Suprapubic skin (tissue), 4 donors: ENCODE data around the gene PDE4B. TPM values are rescaled to one million over a fixed set of nuclear protein-coding genes. Genes with fewer than 3 reads are reported as not detected.

ENCODE experiments used
- DNase-seq, 2 donors: peaks; one replicate each; pipeline ENCODE4 v3.0.0-alpha.2; 2019; ENCODE audit warnings: low spot score in 2 of 2
- H3K27ac ChIP-seq: fragments of 200-600 bp; sonication (generic); one replicate; pipeline ENCODE4 v1.5.1; 2019
- H3K27me3 ChIP-seq: fragments of 200-600 bp; sonication (generic); one replicate; pipeline ENCODE4 v1.5.1; 2019
- H3K36me3 ChIP-seq: fragments of 200-600 bp; sonication (generic); one replicate; pipeline ENCODE4 v1.5.1; 2019
- H3K4me1 ChIP-seq: fragments of 200-600 bp; sonication (generic); one replicate; pipeline ENCODE4 v1.5.1; 2019
- H3K4me3 ChIP-seq: fragments of 200-600 bp; sonication (generic); one replicate; pipeline ENCODE4 v1.5.1; 2019; ENCODE audit warnings: mild to moderate bottlenecking
- H3K9me3 ChIP-seq: fragments of 200-600 bp; sonication (generic); one replicate; pipeline ENCODE4 v1.5.1; 2019
- CTCF ChIP-seq, 2 donors: fragments of 200-600 bp in 1 of 2; fragments of 450-650 bp in 1 of 2; sonication (generic) in 1 of 2; IDR thresholded peaks; one replicate each; pipeline ENCODE4 v1.5.1; 2016 to 2019; ENCODE audit warnings: antibody characterized with exemption in 2 of 2, mild to moderate bottlenecking in 1 of 2, moderate library complexity in 1 of 2
- EP300 ChIP-seq: sonication (generic); formaldehyde crosslinking; IDR thresholded peaks from one replicate; pipeline ENCODE4 v1.6.1; 2017; ENCODE audit warnings: antibody characterized with exemption
- POLR2A ChIP-seq, 2 donors: fragments of 450-650 bp; IDR thresholded peaks; one replicate each; pipeline ENCODE4 v1.6.1; 2017; ENCODE audit warnings: antibody characterized with exemption in 2 of 2, mild to moderate bottlenecking in 2 of 2, moderate library complexity in 2 of 2
- POLR2AphosphoS5 ChIP-seq, 3 donors: sonication (generic); formaldehyde crosslinking; IDR thresholded peaks; one replicate each; pipeline ENCODE4 v1.6.1; 2017; ENCODE audit warnings: antibody characterized with exemption in 3 of 3
- WGBS: methylation state at CpG from one replicate; pipeline ENCODE4 v1.1.5; 2018; 5-methylcytosine and 5-hydroxymethylcytosine counted together
- total RNA-seq, 4 donors: library from RNA; depleted of rRNA; stranded (reverse); fragments of >200 nt; gene quantifications; one replicate each; pipeline ENCODE4 v1.1.0, GENCODE V29; 2016

PDE4B gene
- total RNA-seq, 4 donors from 2014 or later: 14.2 to 27.6 (median 16.7) TPM

DNA sequence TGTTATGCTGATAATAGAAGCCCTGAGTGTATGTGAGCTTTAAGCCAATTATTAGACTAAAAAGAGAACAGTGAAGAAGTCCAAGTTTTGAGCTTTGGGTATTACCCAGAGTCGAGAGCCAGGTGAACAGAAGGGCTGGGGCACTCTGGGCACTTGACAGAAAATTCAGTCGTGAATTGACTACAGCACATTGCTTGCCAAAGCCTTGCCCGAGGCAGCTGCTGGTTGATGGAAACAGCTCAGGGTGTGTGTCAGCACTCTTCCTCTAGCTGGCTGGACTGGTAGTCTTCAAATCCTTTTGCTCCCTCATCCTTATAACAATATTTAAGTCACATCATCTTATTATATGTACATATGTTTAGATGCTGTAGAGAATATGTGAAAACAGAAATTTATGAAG is 21.3 kb downstream of the PDE4B start:
- Histone ChIP-seq H3K27ac (no peak overlapping the region), H3K4me3 (no peak overlapping the region), H3K27me3 (no peaks in the 10 kb centered on the region), H3K4me1 (no peaks in the 10 kb centered on the region), H3K9me3 (no peaks in the 10 kb centered on the region), H3K36me3 (no peaks in the 10 kb centered on the region)
- no peak for DNase-seq
- TF ChIP-seq EP300 (no peak), CTCF (IDR thresholded peaks at IDR 0.05) (no peak), POLR2A (IDR thresholded peaks at IDR 0.05) (no peak), POLR2AphosphoS5 (IDR thresholded peaks at IDR 0.05) (no peak)
- WGBS: 27% methylated on average over 3 of the region's 3 CpGs

DNA sequence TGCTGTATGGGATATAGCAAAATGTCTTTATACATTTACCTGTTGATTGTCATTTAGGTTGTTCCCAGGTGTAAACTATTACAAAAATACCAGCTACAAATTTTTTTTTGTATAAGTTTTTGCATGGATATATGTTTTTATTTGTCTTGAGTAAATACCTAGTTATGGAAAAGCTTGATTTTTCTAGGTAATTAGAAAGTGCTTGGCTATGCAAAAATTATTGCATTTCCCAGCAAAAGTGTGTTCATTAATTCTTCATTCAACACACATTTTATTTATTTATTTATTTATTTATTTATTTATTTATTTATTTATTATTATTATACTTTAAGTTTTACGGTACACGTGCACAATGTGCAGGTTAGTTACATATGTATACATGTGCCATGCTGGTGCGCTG is 22.1 kb downstream of the PDE4B start:
- 93% methylated on average over 3 of the region's 3 CpGs for WGBS
- H3K4me1 ChIP-seq: no peaks in the 10 kb centered on the region

GRCh38 chr1:65817891-65818290 is 25.2 kb downstream of the PDE4B start:
- no peaks in the 10 kb centered on the region for H3K9me3 ChIP-seq
- H3K36me3 ChIP-seq: no peaks in the 10 kb centered on the region
- TF ChIP-seq POLR2AphosphoS5 (IDR thresholded peaks at IDR 0.05) (no peak), POLR2A (IDR thresholded peaks at IDR 0.05) (no peak)
- H3K4me3 ChIP-seq: no peak overlapping the region
- no peak for DNase-seq
- H3K27ac ChIP-seq: no peak overlapping the region
- H3K27me3 ChIP-seq: no peaks in the 10 kb centered on the region
- H3K4me1 ChIP-seq: no peaks in the 10 kb centered on the region

More for the DNA sequence above, 22.1 kb downstream of the PDE4B start:
- DNase-seq: no peak
- TF ChIP-seq POLR2AphosphoS5 (IDR thresholded peaks at IDR 0.05) (no peak), CTCF (IDR thresholded peaks at IDR 0.05) (no peak), POLR2A (IDR thresholded peaks at IDR 0.05) (no peak), EP300 (no peak)
- no peak overlapping the region for H3K27ac ChIP-seq
- H3K9me3 ChIP-seq: no peaks in the 10 kb centered on the region
- H3K27me3 ChIP-seq: no peaks in the 10 kb centered on the region
- H3K4me3 ChIP-seq: no peak overlapping the region
- H3K36me3 ChIP-seq: no peaks in the 10 kb centered on the region

- 81% methylated on average over 1 of the region's 1 CpG for WGBS
- TF ChIP-seq POLR2AphosphoS5 (IDR thresholded peaks at IDR 0.05) (no peak), POLR2A (IDR thresholded peaks at IDR 0.05) (no peak), EP300 (no peak), CTCF (IDR thresholded peaks at IDR 0.05) (no peak)
Measured at GRCh38 chr1:65818966-65819365, 26.3 kb downstream of the PDE4B start.

GRCh38 chr1:65820983-65821382 is 28.3 kb downstream of the PDE4B start:
- H3K9me3 ChIP-seq: no peaks in the 10 kb centered on the region
- H3K4me3 ChIP-seq: no peak overlapping the region
- no peaks in the 10 kb centered on the region for H3K27me3 ChIP-seq
- H3K4me1 ChIP-seq: no peaks in the 10 kb centered on the region
- no peak for DNase-seq
- TF ChIP-seq POLR2A (IDR thresholded peaks at IDR 0.05): no peak
- TF ChIP-seq EP300: no peak
- TF ChIP-seq POLR2AphosphoS5 (IDR thresholded peaks at IDR 0.05): no peak
- TF ChIP-seq CTCF (IDR thresholded peaks at IDR 0.05): no peak
- 79% methylated on average over 1 of the region's 1 CpG for WGBS
- no peaks in the 10 kb centered on the region for H3K36me3 ChIP-seq
- H3K27ac ChIP-seq: no peak overlapping the region

More at GRCh38 chr1:65818966-65819365, 26.3 kb downstream of the PDE4B start:
- H3K4me3 ChIP-seq: no peak overlapping the region
- no peaks in the 10 kb centered on the region for H3K36me3 ChIP-seq
- no peaks in the 10 kb centered on the region for H3K27me3 ChIP-seq
- no peaks in the 10 kb centered on the region for H3K4me1 ChIP-seq
- no peak for DNase-seq
- H3K9me3 ChIP-seq: no peaks in the 10 kb centered on the region
- no peak overlapping the region for H3K27ac ChIP-seq

- no peaks in the 10 kb centered on the region for H3K4me1 ChIP-seq
- no peaks in the 10 kb centered on the region for H3K27me3 ChIP-seq
- DNase-seq: no peak
- no peak overlapping the region for H3K4me3 ChIP-seq
- H3K36me3 ChIP-seq: no peaks in the 10 kb centered on the region
- no peaks in the 10 kb centered on the region for H3K9me3 ChIP-seq
- H3K27ac ChIP-seq: no peak overlapping the region
- TF ChIP-seq POLR2A (IDR thresholded peaks at IDR 0.05) (no peak), EP300 (no peak), POLR2AphosphoS5 (IDR thresholded peaks at IDR 0.05) (no peak)
Measured at GRCh38 chr1:65821386-65821785, 28.7 kb downstream of the PDE4B start.
